ENCODE data around the gene CDK9.
"Not testable (repeated sequence)": the region's sequence is repeated elsewhere in the genome, so short reads cannot be mapped to it uniquely, and the experiment has no call there.

The CDK9 gene

DNA sequence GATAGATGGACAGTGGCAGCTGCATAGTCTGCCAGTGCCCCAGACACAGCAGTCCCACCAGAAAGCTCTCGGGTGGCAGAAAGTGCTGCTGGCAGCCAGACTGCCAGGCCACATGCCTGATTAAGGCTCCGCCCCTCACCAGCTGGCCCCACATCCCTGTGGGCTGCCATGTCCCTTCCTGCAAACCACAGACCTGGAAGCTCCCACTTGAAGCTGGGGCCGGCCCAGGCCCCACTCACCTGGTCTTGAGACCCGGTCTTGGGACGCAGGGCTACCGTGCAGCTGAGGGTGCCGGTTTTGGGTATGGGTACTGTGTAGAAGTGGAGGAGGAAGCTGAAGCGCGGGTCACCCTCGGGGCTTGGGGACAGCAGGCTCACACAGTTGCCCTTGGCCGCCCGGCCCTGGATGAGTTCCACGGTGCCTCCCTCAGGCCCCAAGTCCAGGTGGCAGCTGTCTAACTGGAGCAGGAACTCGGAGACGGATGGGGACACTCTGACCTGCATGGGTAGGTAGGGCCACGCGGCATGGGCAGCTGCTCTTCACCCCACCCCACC is 32.1 kb downstream of the CDK9 start:
- H3K4me3 ChIP-seq (ENCODE audit: low read depth, low read length), result no peak overlapping the region

DNA sequence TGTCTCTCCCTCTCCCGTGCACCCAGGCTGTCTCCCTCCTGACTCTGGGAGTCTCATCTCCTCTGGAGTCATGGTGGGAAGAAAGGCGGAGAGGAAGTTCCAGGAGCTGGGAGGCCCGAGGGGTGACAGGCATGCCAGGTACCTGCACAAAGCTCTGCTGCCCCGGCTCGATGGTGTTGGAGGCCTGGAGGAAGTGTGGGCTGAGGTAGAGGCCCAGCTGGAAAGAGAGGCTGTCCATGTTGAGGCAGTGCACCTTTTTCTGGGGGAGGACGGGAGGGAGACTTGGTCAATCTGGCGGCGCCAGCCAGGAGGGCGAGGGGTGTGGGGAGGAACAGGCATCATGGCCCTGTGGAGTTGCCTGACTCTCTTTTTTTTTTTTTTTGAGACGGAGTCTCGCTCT is 32.7 kb downstream of the CDK9 start:
- no peak overlapping the region for H3K4me3 ChIP-seq (ENCODE audit: low read depth, low read length)

DNA sequence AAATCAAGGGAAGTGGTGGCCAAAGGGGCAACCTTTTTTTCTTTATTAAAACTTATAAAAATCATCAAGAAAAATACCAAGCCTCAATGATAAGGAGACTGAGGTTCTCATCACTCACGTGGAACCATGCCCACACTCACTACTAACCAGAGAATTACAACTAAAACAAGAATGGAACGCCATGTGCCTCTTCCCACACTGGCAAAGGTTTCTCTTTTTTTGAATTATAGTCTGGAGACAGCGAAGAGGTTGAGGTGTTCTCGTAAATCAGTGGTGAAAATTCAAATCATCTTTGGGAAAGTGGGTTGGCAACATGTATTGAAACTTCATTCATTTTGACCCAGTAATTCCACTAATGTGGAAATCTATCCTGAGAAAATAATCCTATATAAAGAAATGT is 36.3 kb downstream of the CDK9 start:
- no peak overlapping the region for H3K4me3 ChIP-seq (ENCODE audit: low read depth, low read length)

DNA sequence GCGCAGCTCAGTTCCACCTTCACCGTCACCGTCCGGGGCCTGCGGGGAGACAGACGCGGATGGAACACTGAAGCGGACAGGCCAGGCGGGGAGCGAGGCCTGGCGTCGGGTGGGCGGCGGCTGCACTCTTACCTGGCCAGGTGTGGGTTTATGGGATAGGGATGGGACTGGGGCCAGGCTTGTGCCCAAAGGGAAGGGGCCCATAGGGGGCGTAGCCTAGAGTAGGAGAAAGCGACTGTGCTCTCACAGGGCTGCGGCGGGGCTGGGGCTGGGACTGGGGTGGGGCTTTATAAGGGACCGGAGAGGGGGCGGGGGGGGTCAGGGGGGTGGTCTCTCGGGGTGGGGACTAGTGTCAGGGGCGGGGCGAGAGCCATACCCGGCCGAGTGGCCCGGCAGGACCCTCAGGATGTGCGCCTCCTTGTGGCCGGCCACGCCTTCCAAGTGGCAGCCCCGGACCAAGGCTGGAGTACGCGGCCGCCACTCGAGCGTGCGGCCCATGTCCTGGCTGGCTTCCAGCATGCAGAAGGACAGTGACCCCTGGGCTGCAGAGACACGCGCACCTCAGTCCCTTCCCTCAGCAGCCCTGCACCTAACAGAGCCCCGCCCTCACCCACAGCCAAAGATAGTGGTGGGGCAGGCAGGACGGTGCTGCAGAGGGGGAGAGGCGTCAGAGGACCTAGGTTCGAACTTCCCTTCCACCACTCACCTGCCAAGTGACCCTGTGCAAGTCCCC is 39.7 kb downstream of the CDK9 start:
- no peak overlapping the region for H3K4me3 ChIP-seq (ENCODE audit: low read depth, low read length)

DNA sequence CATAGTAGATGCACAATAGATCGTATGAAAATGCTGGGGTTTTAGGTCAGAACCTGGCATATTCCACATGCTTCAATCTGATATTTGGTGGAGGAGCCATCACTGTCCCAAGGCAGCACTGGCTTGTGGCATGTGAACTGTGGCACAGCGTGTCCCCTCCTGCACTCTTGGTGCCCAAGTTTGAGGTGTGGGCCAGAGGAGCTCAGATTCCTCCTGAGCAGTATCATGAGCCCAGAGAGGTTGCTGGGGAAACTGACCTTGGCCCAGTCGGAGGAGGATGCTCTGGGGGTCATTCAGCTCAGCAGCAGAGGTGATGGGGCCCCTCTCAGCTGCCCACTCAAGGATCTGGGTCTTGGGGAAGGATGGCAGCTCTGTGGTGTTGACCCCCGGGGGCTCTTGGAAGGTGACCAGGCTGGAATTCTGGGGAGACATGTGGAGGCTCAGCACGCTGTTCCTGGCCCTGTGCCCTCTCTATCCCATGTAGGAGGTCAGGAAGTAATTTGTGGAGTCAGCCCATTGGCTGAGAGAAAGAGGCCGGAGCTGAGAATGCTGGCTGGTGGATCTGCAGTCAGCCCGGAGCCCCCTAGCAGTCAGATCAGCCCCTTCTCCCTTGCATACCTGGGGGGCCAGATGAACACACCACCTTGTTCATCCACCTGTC is 40.5 kb downstream of the CDK9 start:
- no peak overlapping the region for H3K4me3 ChIP-seq (ENCODE audit: low read depth, low read length)

GRCh38 chr9:127828262-127829031 is 42.6 kb downstream of the CDK9 start:
- H3K4me3 ChIP-seq (ENCODE audit: low read depth, low read length), result no peak overlapping the region

DNA sequence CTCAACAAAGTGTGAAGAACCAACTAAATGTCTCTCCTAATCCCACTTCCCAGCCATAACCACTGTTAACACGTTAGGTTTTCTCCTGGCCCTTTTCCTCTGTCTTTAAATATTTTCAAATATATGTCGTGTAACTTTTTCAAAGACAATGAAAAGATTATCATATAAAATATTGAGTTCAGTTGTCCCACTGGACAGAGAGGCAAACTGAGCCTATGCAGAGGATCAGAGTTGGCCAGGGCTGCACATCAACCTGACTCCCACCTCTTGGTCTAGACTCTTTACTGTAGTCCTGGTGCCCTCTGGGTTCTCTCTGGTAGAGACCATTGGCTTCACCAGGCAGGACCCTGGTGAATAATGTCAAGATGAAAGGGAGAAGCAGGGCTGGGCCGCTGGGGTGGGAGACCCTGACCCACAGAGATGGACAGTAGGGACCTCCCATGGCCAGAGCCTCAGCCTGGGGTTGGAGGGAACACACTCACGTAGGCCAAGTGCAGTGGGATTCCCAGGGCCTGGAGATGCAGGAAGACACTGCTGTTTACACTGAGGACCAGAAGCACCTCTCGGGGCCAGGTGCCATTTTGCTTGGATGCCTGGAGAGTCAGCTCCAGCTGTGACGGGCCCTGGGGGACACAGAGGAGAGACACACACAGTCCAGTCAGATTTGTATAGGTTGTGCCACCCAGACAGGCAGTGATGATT is 43.5 kb downstream of the CDK9 start:
- H3K4me3 ChIP-seq (ENCODE audit: low read depth, low read length), result no peak overlapping the region

DNA sequence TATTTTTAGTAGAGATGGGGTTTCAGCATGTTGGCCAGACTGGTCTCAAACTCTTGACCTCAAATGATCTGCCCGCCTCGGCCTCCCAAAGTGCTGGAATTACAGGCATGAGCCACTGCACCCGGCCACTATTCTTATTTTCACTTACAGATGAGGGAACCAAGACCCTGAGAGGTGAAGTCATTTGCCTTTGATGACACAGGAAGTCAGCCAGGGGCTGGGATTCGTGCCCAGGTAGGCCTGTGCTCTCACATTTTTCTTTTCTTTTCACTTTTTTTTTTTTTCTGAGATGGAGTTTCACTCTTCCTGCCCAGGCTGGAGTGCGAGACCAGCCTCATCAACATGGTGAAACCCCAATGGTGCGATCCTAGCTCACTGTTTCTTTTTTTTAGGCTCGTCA is 46.4 kb downstream of the CDK9 start:
- no peak overlapping the region for H3K4me3 ChIP-seq (ENCODE audit: low read depth, low read length)

- no peak overlapping the region for H3K4me3 ChIP-seq (ENCODE audit: low read depth, low read length)
Observed at GRCh38 chr9:127833555-127833954, 47.7 kb downstream of the CDK9 start.

- H3K4me3 ChIP-seq (ENCODE audit: low read depth, low read length), result no peak overlapping the region
Observed at GRCh38 chr9:127835991-127836516, 50.2 kb downstream of the CDK9 start.

DNA sequence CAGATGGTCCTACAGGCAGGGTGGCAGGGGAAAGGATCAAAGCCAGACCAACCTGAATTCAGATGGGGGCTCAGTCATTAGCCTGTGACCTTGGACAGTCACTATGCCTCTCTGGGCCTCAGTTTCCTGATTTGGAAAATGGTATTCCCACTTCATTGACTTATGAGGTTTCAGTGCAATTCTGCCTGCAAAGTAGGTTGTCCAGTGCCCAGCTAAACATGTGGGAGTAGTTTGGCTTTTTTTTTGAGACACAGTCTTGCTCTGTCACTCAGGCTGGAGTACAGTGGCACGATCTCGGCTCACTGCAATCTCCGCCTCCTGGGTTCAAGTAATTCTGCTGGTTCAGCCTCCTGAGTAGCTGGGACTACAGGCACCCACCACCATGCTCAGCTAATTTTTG is 50.7 kb downstream of the CDK9 start:
- not testable (repeated sequence) for H3K4me3 ChIP-seq (ENCODE audit: low read depth, low read length)

- H3K4me3 ChIP-seq (ENCODE audit: low read depth, low read length), result no peak overlapping the region
Observed at GRCh38 chr9:127837346-127837745, 51.5 kb downstream of the CDK9 start.

GRCh38 chr9:127838375-127839078 is 52.7 kb downstream of the CDK9 start:
- no peak overlapping the region for H3K4me3 ChIP-seq (ENCODE audit: low read depth, low read length)
